IMR-90 (cell line): ENCODE measurements around the gene HAO2. TPM values are rescaled to one million over a fixed set of nuclear protein-coding genes. Genes with fewer than 3 reads are reported as not detected.

Experiments used
- ATAC-seq: fragments of 200-7000 bp; cut with Tn5 transposase; 2 replicates; pipeline ENCODE4 v1.9.1; 2020; ENCODE audit warnings: low read depth, mild to moderate bottlenecking, moderate library complexity
- BruUV-seq: library from RNA; stranded (reverse); fragments of 400-500 nt; replicated peaks from 2 replicates; lab custom pipeline; 2021; lab: Mats Ljungman, UMichigan
- CTCF ChIA-PET: fragments of 300-600 bp; formaldehyde crosslinking; extraction: SDS; loops from one replicate; lab custom pipeline; 2021; ENCODE audit warnings: antibody characterized with exemption; lab: Yijun Ruan, JAX
- POLR2A ChIA-PET: fragments of 300-600 bp; sonication (Branson Sonifier 250); formaldehyde crosslinking; loops from one replicate; lab custom pipeline; 2022; ENCODE audit warnings: antibody characterized with exemption; ENCODE audit not compliant: unreplicated experiment; lab: Charles Lee
- DNase-seq: peaks from one replicate; pipeline ENCODE4 v3.0.0; 2013
- H2AFZ ChIP-seq: replicated peaks from 2 replicates; pipeline ENCODE3; 2013; ENCODE audit warnings: low read length, mild to moderate bottlenecking; ENCODE audit not compliant: poor library complexity
- H2AK5ac ChIP-seq: 2 replicates; pipeline ENCODE4 v1.6.1; 2013; ENCODE audit warnings: low read depth, low read length, inconsistent platforms
- H2AK9ac ChIP-seq: replicated peaks from 2 replicates; pipeline ENCODE3; 2013; ENCODE audit warnings: mild to moderate bottlenecking, low read depth, low read length, moderate library complexity; ENCODE audit not compliant: poor library complexity
- H2BK120ac ChIP-seq: 2 replicates; pipeline ENCODE4 v1.6.1; 2013; ENCODE audit warnings: low read depth, low read length, inconsistent platforms
- H2BK15ac ChIP-seq: 3 replicates; pipeline ENCODE4 v1.6.1; 2013; ENCODE audit warnings: low read depth, low read length, inconsistent platforms
- H2BK20ac ChIP-seq: 2 replicates; pipeline ENCODE4 v1.6.1; 2013; ENCODE audit warnings: low read depth, mild to moderate bottlenecking, inconsistent platforms, low read length, moderate library complexity
- H2BK5ac ChIP-seq: 2 replicates; pipeline ENCODE4 v1.6.1; 2013; ENCODE audit warnings: mild to moderate bottlenecking, low read depth, low read length, inconsistent platforms; ENCODE audit not compliant: poor library complexity, severe bottlenecking
- H3K14ac ChIP-seq: replicated peaks from 2 replicates; pipeline ENCODE4 v1.6.1; 2013; ENCODE audit warnings: low read depth, low read length, inconsistent platforms
- H3K18ac ChIP-seq: 2 replicates; pipeline ENCODE4 v1.6.1; 2013; ENCODE audit warnings: low read depth, low read length, control low read depth
- H3K23ac ChIP-seq: 2 replicates; pipeline ENCODE4 v1.6.1; 2013; ENCODE audit warnings: low read depth, low read length, inconsistent platforms
- H3K27ac ChIP-seq: 2 replicates; pipeline ENCODE4 v1.5.1; 2013; ENCODE audit warnings: mild to moderate bottlenecking, control low read depth, low read length; ENCODE audit not compliant: insufficient read depth
- H3K27me3 ChIP-seq: 2 replicates; pipeline ENCODE4 v1.6.1; 2013; ENCODE audit warnings: low read length; ENCODE audit not compliant: control insufficient read depth, insufficient read depth
- H3K36me3 ChIP-seq: 2 replicates; pipeline ENCODE4 v1.6.1; 2013; ENCODE audit warnings: low read length, mixed read lengths; ENCODE audit not compliant: control insufficient read depth, insufficient read depth
- H3K4ac ChIP-seq: 2 replicates; pipeline ENCODE4 v1.6.1; 2013; ENCODE audit warnings: low read depth, low read length, inconsistent platforms
- H3K4me1 ChIP-seq: 2 replicates; pipeline ENCODE4 v1.6.1; 2013; ENCODE audit warnings: low read length, mixed read lengths; ENCODE audit not compliant: control insufficient read depth, insufficient read depth
- H3K4me2 ChIP-seq: 2 replicates; pipeline ENCODE4 v1.6.1; 2013; ENCODE audit warnings: low read depth, mild to moderate bottlenecking, control low read depth, low read length, moderate library complexity
- H3K4me3 ChIP-seq: 2 replicates; pipeline ENCODE4 v1.5.1; 2013; ENCODE audit warnings: low read depth, mild to moderate bottlenecking, control low read depth, low read length, moderate library complexity; ENCODE audit not compliant: insufficient read depth
- H3K56ac ChIP-seq: 2 replicates; pipeline ENCODE4 v1.6.1; 2013; ENCODE audit warnings: low read length, inconsistent platforms; ENCODE audit not compliant: insufficient read depth; ENCODE audit errors: extremely low read depth
- H3K79me1 ChIP-seq, 2 experiments: 2 replicates each; pipeline ENCODE4 v1.6.1; 2013; ENCODE audit warnings: low read length in 2 of 2, inconsistent platforms in 1 of 2, low read depth in 1 of 2
- H3K9ac ChIP-seq: 2 replicates; pipeline ENCODE4 v1.6.1; 2013; ENCODE audit warnings: low read depth, low read length, control low read depth
- H3K9me1 ChIP-seq: 2 replicates; pipeline ENCODE4 v1.6.1; 2013; ENCODE audit warnings: low read length, inconsistent platforms; ENCODE audit not compliant: insufficient read depth
- H3K9me3 ChIP-seq: 2 replicates; pipeline ENCODE4 v1.6.1; 2013; ENCODE audit warnings: low read length; ENCODE audit not compliant: control insufficient read depth, insufficient read depth
- H4K20me1 ChIP-seq: 2 replicates; pipeline ENCODE4 v1.6.1; 2013; ENCODE audit warnings: low read length, inconsistent platforms; ENCODE audit not compliant: insufficient read depth
- H4K5ac ChIP-seq: 2 replicates; pipeline ENCODE4 v1.6.1; 2013; ENCODE audit warnings: mild to moderate bottlenecking, low read depth, low read length, control low read depth
- H4K8ac ChIP-seq, 2 experiments: 2 replicates each; pipeline ENCODE4 v1.6.1; 2013; ENCODE audit warnings: low read depth in 2 of 2, low read length in 2 of 2, control low read depth in 1 of 2, inconsistent platforms in 1 of 2
- H4K91ac ChIP-seq: 2 replicates; pipeline ENCODE4 v1.6.1; 2013; ENCODE audit warnings: low read depth, low read length, inconsistent platforms; ENCODE audit not compliant: insufficient read depth
- BHLHE40 ChIP-seq: fragments of 150-350 bp; IDR thresholded peaks from 2 replicates; pipeline ENCODE4 v1.6.1; 2016; ENCODE audit warnings: mild to moderate bottlenecking, low read depth, low read length
- CEBPB ChIP-seq: IDR thresholded peaks from 2 replicates; pipeline ENCODE4 v1.6.1; 2012; ENCODE audit warnings: low read depth, low read length, improper control_type of control experiment
- CTCF ChIP-seq: conservative IDR thresholded peaks from 2 replicates; pipeline ENCODE4 v1.5.1; 2012; ENCODE audit warnings: mild to moderate bottlenecking, low read depth, low read length, improper control_type of control experiment
- ELK1 ChIP-seq: fragments of 150-350 bp; IDR thresholded peaks from 2 replicates; pipeline ENCODE4 v1.6.1; 2016; ENCODE audit warnings: low read depth, mild to moderate bottlenecking, low read length, moderate library complexity, borderline replicate concordance
- FOS ChIP-seq: fragments of 150-350 bp; IDR thresholded peaks from 2 replicates; pipeline ENCODE4 v1.6.1; 2016; ENCODE audit warnings: low read depth, low read length
- MAZ ChIP-seq: IDR thresholded peaks from 2 replicates; pipeline ENCODE4 v1.6.1; 2012; ENCODE audit warnings: low read depth, mild to moderate bottlenecking, low read length, improper control_type of control experiment, moderate library complexity, borderline replicate concordance
- MXI1 ChIP-seq: IDR thresholded peaks from 2 replicates; pipeline ENCODE4 v1.6.1; 2012; ENCODE audit warnings: low read depth, mild to moderate bottlenecking, low read length, moderate library complexity, borderline replicate concordance
- NFE2L2 ChIP-seq: fragments of 150-350 bp; IDR thresholded peaks from 2 replicates; pipeline ENCODE4 v1.6.1; 2016; ENCODE audit warnings: low read depth, mild to moderate bottlenecking, low read length
- RAD21 ChIP-seq: IDR thresholded peaks from 2 replicates; pipeline ENCODE4 v1.6.1; 2012; ENCODE audit warnings: low read length, improper control_type of control experiment
- RCOR1 ChIP-seq: IDR thresholded peaks from 2 replicates; pipeline ENCODE4 v1.6.1; 2012; ENCODE audit warnings: mild to moderate bottlenecking, low read length, improper control_type of control experiment; ENCODE audit not compliant: insufficient replicate concordance
- RFX5 ChIP-seq: IDR thresholded peaks from 2 replicates; pipeline ENCODE4 v1.8.0; 2012; ENCODE audit warnings: low read depth, mild to moderate bottlenecking, low read length, moderate library complexity
- SMC3 ChIP-seq: fragments of 150-350 bp; IDR thresholded peaks from 2 replicates; pipeline ENCODE4 v1.6.1; 2016; ENCODE audit warnings: low read depth, mild to moderate bottlenecking, antibody characterized with exemption, low read length, moderate library complexity
- USF2 ChIP-seq: fragments of 150-350 bp; IDR thresholded peaks from 2 replicates; pipeline ENCODE4 v1.6.1; 2017; ENCODE audit warnings: mild to moderate bottlenecking, antibody characterized with exemption, low read length, low read depth
- WGBS, 2 experiments: methylation state at CpG; one replicate each; pipeline versions ENCODE4 v1.1.5 to v1.1.7; 2013; ENCODE audit warnings: missing lambda C conversion rate in 2 of 2; ENCODE audit not compliant: insufficient read length in 1 of 2; ENCODE audit errors: extremely low coverage in 2 of 2; 5-methylcytosine and 5-hydroxymethylcytosine counted together
- dilution Hi-C: fragments of 300-500 bp; cut with HindIII; formaldehyde crosslinking; loops from one replicate; pipeline ENCODE4 v1.14.3; 2018; ENCODE audit warnings: low sequenced_read_pairs; ENCODE audit not compliant: unreplicated experiment
- in situ Hi-C: fragments of 300-500 bp; cut with MboI; formaldehyde crosslinking; loops from 3 replicates; pipeline ENCODE4 v1.14.3; 2019; ENCODE audit warnings: low sequenced_read_pairs, inconsistent platforms, mixed read lengths
- intact Hi-C: fragments of 100-400 bp; cut with micrococcal nuclease; formaldehyde crosslinking; loops from 2 replicates; pipeline ENCODE4 v1.10.0; 2022
- polyA plus RNA-seq, 3 experiments: library from polyadenylated mRNA; depleted of rRNA; stranded (reverse); fragments of >200 nt; gene quantifications; 2 replicates each; pipeline ENCODE4 v1.2.3, GENCODE V29; 2012; ENCODE audit warnings: low replicate concordance in 1 of 3
- total RNA-seq: library from RNA; depleted of rRNA; stranded (reverse); fragments of >200 nt; gene quantifications from 2 replicates; pipeline ENCODE4 v1.2.3, GENCODE V29; 2012

HAO2 gene
- total and polyA plus RNA-seq, 2 of the 4 experiments (the other 2 are of a cell fraction): not detected

GRCh38 chr1:119416006-119416640 lies 47.5 kb downstream of the HAO2 start:
- in situ Hi-C loops: no loop called here
- dilution Hi-C loops: no loop called here
- no peaks in the 10 kb centered on the region for H3K4me1 ChIP-seq
- no peak overlapping the region for H2AFZ ChIP-seq
- POLR2A ChIA-PET: no interaction called here
- no peaks in the 10 kb centered on the region for H3K9me3 ChIP-seq
- BruUV-seq: no TSS peak
- no peak for ATAC-seq
- H3K56ac ChIP-seq: no peak overlapping the region
- WGBS, 2 experiments: 38% methylated on average over 2 of the region's 3 CpGs; no CpG with 5 or more reads in 1 of the 2 experiments
- no peaks in the 10 kb centered on the region for H3K36me3 ChIP-seq
- H3K27ac ChIP-seq: no peak overlapping the region
- H2BK20ac ChIP-seq: no peak overlapping the region
- H4K91ac ChIP-seq: no peak overlapping the region
- intact Hi-C loops: no loop called here
- no peak overlapping the region for H4K8ac ChIP-seq
- H2AK9ac ChIP-seq: no peak overlapping the region
- H3K79me1 ChIP-seq: no peaks in the 10 kb centered on the region
- no peak overlapping the region for H3K23ac ChIP-seq
- DNase-seq: no peak
- H4K5ac ChIP-seq: no peak overlapping the region
- no peak overlapping the region for H2BK15ac ChIP-seq
- no peak overlapping the region for H3K4ac ChIP-seq
- H3K9ac ChIP-seq: no peak overlapping the region
- H2BK120ac ChIP-seq: no peak overlapping the region
- H3K4me3 ChIP-seq: no peak overlapping the region
- CTCF ChIA-PET: no interaction called here
- no peak overlapping the region for H2BK5ac ChIP-seq
- H3K18ac ChIP-seq: no peak overlapping the region
- H3K9me1 ChIP-seq: no peaks in the 10 kb centered on the region
- H3K4me2 ChIP-seq: no peak overlapping the region
- TF ChIP-seq ELK1 (no peak), SMC3 (no peak), MXI1 (no peak), USF2 (no peak), MAZ (no peak), BHLHE40 (no peak), RFX5 (no peak), NFE2L2 (no peak), RAD21 (no peak), RCOR1 (no peak), CEBPB (no peak), CTCF (no peak), FOS (no peak)
- H2AK5ac ChIP-seq: no peak overlapping the region
- no peak overlapping the region for H3K14ac ChIP-seq
- no peaks in the 10 kb centered on the region for H4K20me1 ChIP-seq
- no peaks in the 10 kb centered on the region for H3K27me3 ChIP-seq
